ENCODE data around the gene SCNN1A. TPM values are rescaled to one million over a fixed set of nuclear protein-coding genes. Genes with fewer than 3 reads are reported as not detected.
"Not testable (repeated sequence)": the region's sequence is repeated elsewhere in the genome, so short reads cannot be mapped to it uniquely, and the experiment has no call there.

Gene SCNN1A
- total RNA-seq, 3 donors from 2014 or later, result 1.3 to 175 (median 93.7) TPM

- no peak for TF ChIP-seq POLR2A (IDR thresholded peaks at IDR 0.05)
- intact Hi-C loops (cut with DNase I; ENCODE audit: low total_unique reads), result no loop called here
- Histone ChIP-seq H3K27ac (no peak overlapping the region), H3K27me3 (no peaks in the 10 kb centered on the region), H3K9me3 (no peaks in the 10 kb centered on the region), H3K4me1 (peaks cover 4 to 5% of the 10 kb centered on the region in 2 donors), H3K4me3 (no peak overlapping the region), H3K36me3 (no peaks in the 10 kb centered on the region)
- no peak for DNase-seq (ENCODE audit: low spot score in 2 of 2)
These were observed 23.7 kb downstream of the SCNN1A start for GRCh38 chr12:6351622-6352021.

DNA sequence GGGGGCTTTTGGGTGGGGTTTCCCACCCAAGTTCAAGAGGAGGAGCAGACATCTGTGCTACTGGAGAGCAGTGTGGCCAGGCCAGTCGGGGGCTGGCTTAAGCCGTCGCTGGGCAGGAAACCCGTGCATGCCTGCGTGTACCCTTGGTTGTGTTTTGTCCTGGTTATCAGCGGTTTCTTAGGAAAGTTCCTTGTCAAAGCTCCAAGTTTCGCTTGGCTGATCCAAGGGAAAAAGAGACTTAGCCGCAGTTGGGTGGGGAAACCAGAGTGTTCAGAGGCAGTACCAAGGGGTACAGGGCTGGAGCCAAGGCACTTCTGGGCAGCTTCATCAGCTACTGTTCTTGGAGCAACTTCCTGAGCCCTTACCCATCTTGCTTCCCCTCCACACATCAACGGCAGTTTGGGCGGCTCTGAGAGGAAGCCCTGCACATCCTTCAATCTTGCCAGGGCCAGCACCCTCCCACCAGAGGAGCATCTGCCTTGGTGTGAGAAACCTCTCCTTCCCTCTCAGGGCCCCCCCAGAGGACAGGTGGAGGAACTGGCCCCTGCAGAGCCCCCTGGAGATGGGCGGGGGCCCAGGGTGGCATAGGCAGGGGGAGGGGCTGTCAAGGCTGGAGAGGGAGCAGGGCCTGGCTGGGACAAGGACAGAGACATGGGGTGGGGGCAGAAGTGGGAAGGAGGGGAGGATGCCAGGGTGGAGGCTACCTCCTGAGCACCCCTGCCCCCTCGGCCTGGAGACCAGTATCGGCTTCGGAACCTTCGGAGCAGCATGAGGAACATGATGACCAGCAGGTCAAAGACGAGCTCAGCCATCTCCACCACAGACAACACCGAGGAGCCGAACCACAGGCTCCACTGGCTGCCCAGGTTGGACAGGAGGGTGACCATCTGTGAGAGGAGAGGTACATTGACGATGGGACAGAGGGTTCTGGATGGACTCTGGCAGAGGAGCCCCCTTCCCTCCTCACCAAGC, 27.7 kb downstream of the SCNN1A start:
- peaks cover 6 to 7% of the 10 kb centered on the region in 2 donors for H3K4me1 ChIP-seq
- H3K36me3 ChIP-seq, result no peaks in the 10 kb centered on the region
- TF ChIP-seq CTCF (IDR thresholded peaks at IDR 0.05) (no peak), POLR2A (IDR thresholded peaks at IDR 0.05) (no peak), POLR2AphosphoS5 (IDR thresholded peaks at IDR 0.05) (peak; percentile 37 to 62 (median 38))
- no peaks in the 10 kb centered on the region for H3K9me3 ChIP-seq
- no peaks in the 10 kb centered on the region for H3K27me3 ChIP-seq
- intact Hi-C loops (cut with DNase I; ENCODE audit: low total_unique reads), result no loop called here
- H3K4me3 ChIP-seq, result peak overlapping the region in 1 of 3 donors; percentile 48
- H3K27ac ChIP-seq, result peak overlapping the region; percentile 75 to 88
- peak in 1 of 2 donors; percentile 39 for DNase-seq (ENCODE audit: low spot score in 2 of 2)

- DNase-seq (ENCODE audit: low spot score in 2 of 2), result no peak
- TF ChIP-seq POLR2AphosphoS5 (IDR thresholded peaks at IDR 0.05) (no peak), POLR2A (IDR thresholded peaks at IDR 0.05) (no peak), CTCF (IDR thresholded peaks at IDR 0.05) (no peak)
- Histone ChIP-seq H3K27ac (peak overlapping the region; percentile 75 to 88), H3K27me3 (no peaks in the 10 kb centered on the region), H3K4me1 (peaks cover 9 to 13% of the 10 kb centered on the region in 2 donors), H3K4me3 (peak overlapping the region in 1 of 3 donors; percentile 48), H3K9me3 (no peaks in the 10 kb centered on the region), H3K36me3 (no peaks in the 10 kb centered on the region)
- intact Hi-C loops (cut with DNase I; ENCODE audit: low total_unique reads), result no loop called here
These were observed 28.4 kb downstream of the SCNN1A start for GRCh38 chr12:6346942-6347341.

DNA sequence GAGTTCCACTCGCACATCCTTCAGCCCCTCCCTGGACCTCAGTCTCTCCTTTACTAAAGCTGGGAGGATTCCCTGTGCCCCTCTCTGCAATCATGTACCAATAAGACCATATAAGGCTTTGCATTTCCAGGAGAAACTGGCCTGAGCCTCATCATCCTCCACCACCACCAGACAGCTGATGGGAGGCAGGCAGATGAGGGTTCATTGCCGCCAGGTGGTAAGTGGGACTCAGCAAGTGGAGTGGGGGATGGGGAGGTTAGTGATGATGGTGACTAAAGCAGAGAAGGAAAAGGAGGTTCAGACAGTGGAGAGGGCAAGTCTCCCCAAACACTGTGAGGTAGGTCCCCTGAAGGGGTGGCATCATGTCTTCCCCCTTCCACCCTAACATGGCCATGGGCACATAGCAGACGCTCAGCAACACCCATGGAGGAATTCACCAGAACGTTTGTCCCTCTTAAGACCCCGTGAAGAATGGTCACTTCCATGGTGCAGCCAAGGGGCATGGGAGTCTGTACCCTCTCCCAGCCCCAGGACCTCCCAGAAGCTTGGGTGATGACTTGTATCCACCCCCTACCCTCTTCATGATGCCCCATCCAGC, 29.0 kb downstream of the SCNN1A start:
- Histone ChIP-seq H3K4me1 (peaks cover 9 to 13% of the 10 kb centered on the region in 2 donors), H3K36me3 (no peaks in the 10 kb centered on the region), H3K9me3 (no peaks in the 10 kb centered on the region), H3K27ac (peak overlapping the region; percentile 75 to 88), H3K27me3 (no peaks in the 10 kb centered on the region), H3K4me3 (no peak overlapping the region)
- intact Hi-C loops (cut with DNase I; ENCODE audit: low total_unique reads), result no loop called here
- no peak for DNase-seq (ENCODE audit: low spot score in 2 of 2)
- TF ChIP-seq POLR2AphosphoS5 (IDR thresholded peaks at IDR 0.05), result no peak
- no peak for TF ChIP-seq POLR2A (IDR thresholded peaks at IDR 0.05)
- TF ChIP-seq CTCF (IDR thresholded peaks at IDR 0.05), result no peak

- TF ChIP-seq POLR2A (IDR thresholded peaks at IDR 0.05), result no peak
- peak in 1 of 3 donors; percentile 40 for TF ChIP-seq POLR2AphosphoS5 (IDR thresholded peaks at IDR 0.05)
- TF ChIP-seq CTCF (IDR thresholded peaks at IDR 0.05), result no peak
- H3K4me3 ChIP-seq, result no peak overlapping the region
- DNase-seq (ENCODE audit: low spot score in 2 of 2), result no peak
- H3K36me3 ChIP-seq, result no peaks in the 10 kb centered on the region
- H3K4me1 ChIP-seq, result peaks cover 9 to 13% of the 10 kb centered on the region in 2 donors
- no peaks in the 10 kb centered on the region for H3K27me3 ChIP-seq
- intact Hi-C loops (cut with DNase I; ENCODE audit: low total_unique reads), result no loop called here
- peak overlapping the region; percentile 75 to 88 for H3K27ac ChIP-seq
- no peaks in the 10 kb centered on the region for H3K9me3 ChIP-seq
These were observed 29.9 kb downstream of the SCNN1A start for GRCh38 chr12:6345319-6346091.

DNA sequence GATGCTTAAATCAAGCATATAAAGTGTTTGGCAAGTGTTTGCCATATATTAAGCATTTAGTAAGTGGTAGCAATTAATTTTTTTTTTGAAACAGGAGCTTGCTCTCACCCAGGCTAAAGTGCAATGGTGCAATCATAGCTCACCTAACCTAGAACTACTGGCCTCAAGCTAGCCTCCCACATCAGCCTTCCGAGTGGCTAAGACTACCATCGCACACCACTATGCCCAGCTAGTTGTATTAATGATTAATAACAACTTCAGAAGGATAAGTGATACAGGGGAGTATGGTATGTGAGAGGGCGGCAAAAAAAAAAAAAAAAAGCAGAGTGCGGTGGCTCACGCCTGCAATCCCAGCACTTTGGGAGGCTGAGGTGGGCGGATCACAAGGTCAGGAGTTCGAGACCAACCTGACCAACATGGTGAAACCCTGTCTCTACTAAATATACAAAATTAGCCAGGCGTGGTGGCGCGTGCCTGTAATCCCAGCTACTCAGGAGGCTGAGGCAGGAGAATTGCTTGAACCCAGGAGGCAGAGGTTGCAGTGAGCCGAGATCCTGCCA, 31.2 kb downstream of the SCNN1A start:
- DNase-seq (ENCODE audit: low spot score in 2 of 2); H3K27me3 ChIP-seq; intact Hi-C loops (cut with DNase I; ENCODE audit: low total_unique reads); H3K36me3 ChIP-seq; H3K9me3 ChIP-seq; H3K4me3 ChIP-seq: not testable (repeated sequence)
- H3K4me1 ChIP-seq, result peaks cover 9 to 23% of the 10 kb centered on the region in 2 donors
- H3K27ac ChIP-seq, result peak overlapping the region; percentile 98 to 99
